Activated CD8-positive, alpha-beta memory T cell treated with anti-CD3 and anti-CD28 coated beads for 4 hours (primary cell): ENCODE results near the gene AIFM3.

Experiments used
- DNase-seq, 2 donors: peaks; one replicate each; pipeline ENCODE4 v3.0.0-alpha.2; 2020; ENCODE audit warnings: low read depth in 2 of 2

AIFM3 gene

DNA sequence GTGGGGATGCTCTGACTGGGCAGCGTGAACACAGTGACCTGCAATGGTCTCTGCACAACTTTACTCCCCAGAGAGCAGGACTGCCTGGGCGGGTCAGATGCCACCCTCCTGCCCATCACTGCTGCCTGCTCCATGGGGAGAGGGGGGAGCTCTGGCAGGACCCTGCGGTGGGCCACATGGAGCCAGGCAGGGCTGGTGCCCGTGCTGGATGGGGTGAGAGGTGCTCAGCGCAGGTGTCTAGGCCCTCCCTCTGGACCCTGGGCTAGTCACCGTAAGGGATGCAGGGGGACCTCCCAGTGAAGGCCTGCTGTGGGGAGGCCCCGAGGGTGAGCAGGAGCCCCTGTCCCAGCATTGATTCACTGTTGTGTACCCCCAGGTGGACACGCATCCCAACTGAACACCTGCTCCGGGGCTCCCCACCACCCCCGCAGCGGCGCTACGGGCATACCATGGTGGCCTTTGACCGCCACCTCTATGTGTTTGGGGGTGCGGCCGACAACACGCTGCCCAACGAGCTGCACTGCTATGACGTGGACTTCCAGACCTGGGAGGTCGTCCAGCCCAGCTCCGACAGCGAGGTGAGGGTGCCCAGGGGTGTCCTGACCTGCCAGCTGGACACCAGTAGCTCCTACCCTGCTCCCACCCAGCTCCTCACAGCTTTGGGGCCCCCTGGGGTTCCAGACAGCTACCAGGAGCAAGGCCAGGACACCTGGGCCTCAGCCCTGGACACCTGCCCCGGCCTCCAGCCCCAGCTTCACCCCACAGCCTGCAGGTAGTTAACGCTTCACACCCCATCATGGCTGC is 24.4 kb downstream of the AIFM3 start:
- DNase-seq: no peak

- no peak for DNase-seq
Observed at GRCh38 chr22:20992056-20992442, 25.0 kb downstream of the AIFM3 start.

DNA sequence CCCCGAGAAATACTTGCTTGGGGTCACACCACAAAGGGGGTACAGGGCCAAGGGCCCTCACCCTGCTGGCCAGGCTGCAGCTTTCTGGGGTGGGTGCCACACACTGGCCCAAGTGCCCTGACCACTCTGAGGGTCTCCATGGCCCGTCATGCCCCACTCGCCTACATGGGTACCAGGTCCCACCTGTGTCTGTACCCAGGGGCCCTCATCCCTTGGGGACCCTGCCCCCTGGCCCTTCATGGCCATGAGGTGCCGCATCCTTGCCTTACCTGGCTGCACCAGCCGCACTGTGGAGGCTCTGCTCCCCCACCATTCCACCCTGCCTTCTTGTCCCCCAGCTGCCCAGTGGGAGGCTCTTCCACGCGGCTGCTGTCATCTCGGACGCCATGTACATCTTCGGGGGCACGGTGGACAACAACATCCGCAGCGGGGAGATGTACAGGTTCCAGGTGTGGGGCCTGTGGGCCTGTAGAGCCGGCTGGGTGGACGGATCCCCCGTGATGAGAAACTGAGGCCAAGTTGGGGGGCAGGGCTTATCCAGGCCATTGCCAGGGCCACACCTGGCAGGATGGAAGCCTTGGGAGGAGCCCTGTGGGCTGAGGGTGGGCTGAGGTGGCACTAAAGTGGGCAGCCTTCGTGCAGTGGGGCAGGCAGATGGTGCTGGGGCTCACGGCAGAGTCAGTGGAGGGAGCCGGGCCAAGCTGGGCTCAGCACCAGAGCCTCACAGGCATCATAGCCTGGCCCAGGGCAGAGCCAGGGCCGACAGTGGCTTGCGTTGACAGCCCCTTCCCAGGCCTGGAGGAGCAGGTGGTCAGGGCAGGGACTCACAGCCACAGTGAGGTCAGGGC is 25.6 kb downstream of the AIFM3 start:
- DNase-seq: no peak

- DNase-seq: no peak
Observed at GRCh38 chr22:20993304-20994127, 26.5 kb downstream of the AIFM3 start.

- DNase-seq: no peak
Observed at GRCh38 chr22:20994128-20994901, 27.3 kb downstream of the AIFM3 start.

GRCh38 chr22:20994902-20995241 is 27.8 kb downstream of the AIFM3 start:
- no peak for DNase-seq

DNA sequence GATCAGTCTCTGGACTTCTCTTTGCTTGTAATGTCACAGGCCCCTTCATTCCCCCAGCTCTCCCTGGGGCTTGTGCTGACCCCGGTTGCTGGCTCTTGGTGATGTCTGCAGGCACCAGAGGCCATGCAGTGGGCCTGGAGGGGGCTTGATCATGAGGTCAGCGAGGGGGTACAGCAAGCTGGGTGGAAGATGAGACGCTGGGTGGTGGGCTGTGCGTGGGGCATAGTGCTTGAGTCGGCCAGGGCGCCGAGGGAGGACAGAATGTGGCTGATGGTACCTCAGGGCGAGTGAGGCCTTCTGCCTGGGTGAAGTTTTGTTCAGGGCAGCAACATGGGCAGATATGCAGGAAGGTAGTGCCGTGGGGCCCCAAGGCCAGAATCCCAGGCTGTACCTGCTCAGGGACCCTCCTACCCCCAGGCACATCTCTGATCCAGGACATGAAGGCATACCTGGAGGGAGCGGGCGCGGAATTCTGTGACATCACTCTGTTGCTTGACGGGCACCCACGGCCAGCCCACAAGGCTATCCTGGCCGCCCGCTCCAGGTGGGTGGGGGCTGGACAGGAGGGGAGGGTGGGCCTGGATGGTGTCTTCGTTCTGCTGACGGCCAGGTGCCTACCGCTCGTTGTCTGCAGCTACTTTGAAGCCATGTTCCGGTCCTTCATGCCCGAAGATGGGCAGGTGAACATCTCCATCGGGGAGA is 28.4 kb downstream of the AIFM3 start:
- no peak for DNase-seq

GRCh38 chr22:20996031-20996410 is 29.0 kb downstream of the AIFM3 start:
- no peak for DNase-seq

- no peak for DNase-seq
Observed at GRCh38 chr22:20996598-20997535, 29.8 kb downstream of the AIFM3 start.

DNA sequence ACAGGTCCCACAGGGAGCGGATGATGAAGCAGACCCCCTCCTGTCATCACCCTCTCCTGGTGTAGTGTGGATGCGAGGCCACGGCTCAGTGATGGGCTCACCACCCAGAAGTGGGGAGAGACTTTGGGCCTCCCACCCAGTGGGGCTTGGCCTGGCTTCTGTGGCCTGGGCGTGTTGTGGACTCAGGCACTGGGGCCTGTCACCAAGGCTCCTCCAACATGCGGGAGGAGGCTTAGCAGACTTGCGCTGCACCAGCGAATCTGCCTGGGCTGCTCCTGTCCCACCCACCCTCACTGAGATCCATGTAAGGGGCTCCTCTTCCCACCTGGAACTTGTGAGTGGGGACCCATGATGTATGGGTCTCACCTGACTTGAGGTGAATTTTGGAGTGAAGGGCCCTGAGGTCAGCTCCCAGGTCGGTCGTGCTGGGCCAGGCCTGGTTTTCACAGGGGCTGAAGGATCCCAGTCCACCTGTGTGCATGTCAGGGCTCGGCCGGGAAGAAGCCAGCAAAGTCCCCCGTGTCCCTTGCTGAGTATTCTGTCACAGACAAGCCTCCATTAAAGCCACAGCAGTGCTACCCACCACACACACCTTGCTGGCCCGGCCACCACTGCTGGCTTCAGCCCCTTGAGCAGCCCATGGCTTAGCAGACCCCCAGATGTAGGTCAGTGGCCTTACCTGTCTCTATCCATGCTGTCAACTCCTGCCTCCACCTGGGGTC is 30.6 kb downstream of the AIFM3 start:
- DNase-seq: no peak

DNA sequence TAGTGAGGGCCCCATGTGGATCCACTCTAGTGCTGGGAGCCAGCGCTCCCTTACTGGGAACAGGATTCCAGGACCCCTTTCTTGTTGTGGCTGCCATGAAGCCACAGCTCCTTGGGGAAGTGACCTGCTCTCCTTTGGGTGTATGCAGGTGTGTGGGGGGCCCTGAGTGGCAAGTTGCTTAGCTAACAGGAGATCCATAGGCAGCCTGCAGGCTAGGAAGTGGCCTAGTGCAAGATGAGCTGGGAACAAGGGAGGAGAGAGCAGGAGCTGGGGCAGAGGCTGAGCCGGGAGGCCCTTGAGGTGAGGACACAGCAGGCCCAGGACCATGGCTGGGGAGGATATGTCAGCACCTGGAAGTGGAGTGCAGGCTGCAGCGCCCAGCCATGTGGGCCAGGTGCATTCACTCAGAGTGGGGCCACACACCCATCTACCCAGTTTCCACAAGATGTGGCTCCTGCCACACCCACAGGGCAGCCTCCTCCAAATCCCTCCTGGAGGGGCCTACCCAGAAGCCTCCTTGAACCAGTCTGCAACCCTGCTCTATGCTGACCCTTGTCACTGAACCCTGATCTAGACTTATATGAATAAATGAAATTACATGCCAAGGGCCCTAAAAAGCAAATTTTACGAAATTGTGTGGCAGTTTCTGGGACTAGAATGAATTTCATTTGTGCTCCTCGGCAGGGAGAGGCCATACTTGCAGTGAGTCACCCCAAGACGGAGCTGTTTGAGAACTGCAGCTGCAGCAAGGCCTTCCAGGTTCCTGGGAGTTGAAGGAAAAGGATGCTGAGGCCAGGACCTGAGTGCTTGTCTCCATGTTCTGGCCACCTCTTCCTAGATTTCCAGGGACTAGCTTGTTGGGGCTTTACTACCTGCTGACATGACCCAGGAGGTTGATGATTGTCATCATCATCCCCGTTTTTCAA is 31.6 kb downstream of the AIFM3 start:
- no peak for DNase-seq

GRCh38 chr22:20999350-21000206 is 32.5 kb downstream of the AIFM3 start:
- DNase-seq: no peak

DNA sequence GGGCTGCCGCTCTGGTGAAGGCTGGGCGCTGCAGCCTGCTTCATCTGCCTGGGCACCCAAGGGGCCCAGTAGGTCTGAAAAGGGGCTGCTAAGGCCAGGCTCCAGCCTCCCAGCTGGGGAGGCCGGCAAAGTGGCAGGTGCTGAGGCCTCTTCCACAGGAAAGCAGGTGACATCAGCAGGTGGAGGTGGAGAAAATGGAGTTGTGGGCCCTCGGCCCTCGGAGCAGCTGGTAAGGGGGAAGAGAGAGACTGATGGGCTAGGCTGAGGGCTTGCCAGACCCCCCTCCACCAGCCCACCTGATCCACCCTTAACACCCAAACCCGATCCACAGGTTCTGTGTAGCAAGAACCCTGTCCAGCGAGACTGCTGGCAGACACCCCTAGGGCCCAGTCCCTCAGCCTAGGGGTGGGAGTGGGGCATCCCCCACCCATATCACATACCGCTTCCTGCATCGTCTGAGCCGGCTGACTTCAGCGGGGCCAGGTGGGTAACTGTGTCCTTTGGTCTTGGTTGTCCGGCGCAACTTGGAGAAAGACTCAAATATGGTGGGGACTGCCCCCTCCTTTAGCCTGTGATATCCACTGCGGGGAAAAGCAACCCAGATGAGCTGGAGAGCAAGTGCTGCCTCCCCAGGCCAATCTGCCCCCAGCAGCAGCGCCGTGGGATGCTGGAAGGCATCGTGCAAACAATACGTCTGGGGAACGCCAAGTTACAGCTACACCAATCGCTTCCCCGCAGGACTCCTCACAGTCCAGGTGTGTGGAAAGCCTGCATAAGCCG is 33.3 kb downstream of the AIFM3 start:
- DNase-seq: no peak

DNA sequence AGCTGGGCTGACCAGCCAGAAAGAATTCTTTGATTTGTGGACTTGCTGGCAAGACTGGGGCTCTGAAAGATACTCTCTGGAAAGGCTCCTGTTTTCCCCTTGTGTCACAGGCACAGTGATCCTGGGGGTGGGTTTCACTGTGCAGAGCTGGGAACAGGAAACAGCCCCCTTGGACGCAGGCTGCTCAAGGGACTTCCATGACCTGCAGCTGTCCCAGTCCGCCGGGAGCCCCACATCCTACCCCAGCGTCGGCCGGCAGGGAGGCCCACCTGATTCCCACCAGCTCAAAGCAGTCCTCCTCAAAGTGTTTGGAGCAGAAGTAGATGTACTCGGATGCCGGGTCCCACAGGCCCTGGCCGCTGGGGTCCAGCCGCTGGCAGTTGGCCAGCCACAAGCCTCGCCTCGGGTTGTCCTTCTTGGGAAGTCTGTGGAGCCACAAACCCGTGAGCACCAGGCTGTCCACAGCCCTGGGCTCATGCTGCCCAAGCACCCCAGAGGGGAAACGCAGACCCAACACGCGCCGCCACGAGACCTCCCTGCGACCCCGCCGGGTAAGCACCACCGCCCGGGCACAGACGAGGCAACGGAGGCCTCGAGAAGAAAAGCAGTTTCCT is 34.0 kb downstream of the AIFM3 start:
- no peak for DNase-seq

DNA sequence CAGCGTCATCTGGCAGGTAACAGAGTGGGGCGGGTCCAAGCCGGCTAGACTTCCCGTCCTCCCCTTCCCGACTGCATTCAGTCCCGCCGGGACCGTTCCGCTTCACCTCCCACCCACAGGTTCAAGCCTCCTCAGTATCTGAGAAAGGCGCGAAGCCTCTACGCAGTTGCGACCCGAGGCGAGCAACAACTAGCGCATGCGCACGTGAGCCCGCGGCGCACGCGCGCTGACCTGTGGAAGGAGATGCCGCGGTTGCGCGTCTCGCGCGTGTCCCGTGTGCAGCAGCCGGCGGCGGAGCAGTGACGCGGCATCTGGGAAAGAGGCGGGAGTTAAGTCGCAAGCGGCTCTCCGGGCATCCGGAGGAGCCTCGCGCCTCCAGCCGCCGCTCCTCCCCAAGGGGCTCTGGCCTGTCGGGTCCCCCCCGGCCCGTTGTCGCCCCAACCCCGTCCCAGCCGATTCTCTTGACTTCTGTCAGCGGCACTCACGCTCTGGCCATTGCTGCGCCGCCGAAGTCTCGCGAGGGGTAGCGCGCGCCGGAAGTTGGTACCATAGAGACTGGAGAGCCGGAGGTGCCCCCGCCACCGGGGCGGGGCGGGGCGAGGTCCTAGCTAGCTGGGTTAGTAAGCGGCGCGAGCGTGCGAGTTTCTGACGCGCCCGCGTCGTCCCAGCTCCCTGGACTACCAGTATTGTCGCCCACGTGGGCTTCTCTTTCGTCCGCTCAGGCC is 34.7 kb downstream of the AIFM3 start, which contains the start of gene THAP7:
THAP7 (minus strand) TSS at position 518 of the 725 bp plus-strand sequence; CDS start at position 311, 207 bp downstream.
- peak; percentile 90 to 94 for DNase-seq
